GM19240 (cell line): Measurements from ENCODE around the gene TRIM71.
"Not testable (repeated sequence)": the region's sequence is repeated elsewhere in the genome, so short reads cannot be mapped to it uniquely, and the experiment has no call there.

ENCODE experiments used
- DNase-seq: peaks from one replicate; pipeline ENCODE4 v3.0.0; 2011; ENCODE audit warnings: low spot score; ENCODE audit not compliant: insufficient read length

The TRIM71 gene

GRCh38 chr3:32819551-32820348 lies 2.0 kb downstream of the TRIM71 start:
- DNase-seq: no peak

GRCh38 chr3:32820430-32820829 lies 2.6 kb downstream of the TRIM71 start:
- no peak for DNase-seq

- DNase-seq: no peak
Measured at GRCh38 chr3:32820971-32821685, 3.3 kb downstream of the TRIM71 start.

GRCh38 chr3:32821686-32822296 lies 4.0 kb downstream of the TRIM71 start:
- DNase-seq: no peak

GRCh38 chr3:32822609-32823498 lies 5.1 kb downstream of the TRIM71 start:
- no peak for DNase-seq

- not testable (repeated sequence) for DNase-seq
Measured at GRCh38 chr3:32823641-32824184, 5.9 kb downstream of the TRIM71 start.

GRCh38 chr3:32825601-32826375 lies 8.0 kb downstream of the TRIM71 start:
- DNase-seq: no peak

GRCh38 chr3:32831062-32831461 lies 13.3 kb downstream of the TRIM71 start:
- no peak for DNase-seq

GRCh38 chr3:32831791-32832190 lies 14.0 kb downstream of the TRIM71 start:
- no peak for DNase-seq

GRCh38 chr3:32832193-32832592 lies 14.4 kb downstream of the TRIM71 start:
- no peak for DNase-seq

GRCh38 chr3:32835049-32835371 lies 17.2 kb downstream of the TRIM71 start:
- no peak for DNase-seq

GRCh38 chr3:32835961-32836360 lies 18.2 kb downstream of the TRIM71 start:
- no peak for DNase-seq

- DNase-seq: no peak
Measured at GRCh38 chr3:32836601-32837000, 18.8 kb downstream of the TRIM71 start.

GRCh38 chr3:32837366-32837765 lies 19.6 kb downstream of the TRIM71 start:
- no peak for DNase-seq

- DNase-seq: no peak
Measured at GRCh38 chr3:32837789-32838188, 20.0 kb downstream of the TRIM71 start.

GRCh38 chr3:32839714-32840085 lies 21.9 kb downstream of the TRIM71 start:
- no peak for DNase-seq

GRCh38 chr3:32840086-32840841 lies 22.5 kb downstream of the TRIM71 start:
- DNase-seq: no peak

GRCh38 chr3:32841341-32841740 lies 23.5 kb downstream of the TRIM71 start:
- DNase-seq: no peak

GRCh38 chr3:32841867-32842470 lies 24.2 kb downstream of the TRIM71 start:
- DNase-seq: no peak
